ENCODE data around the gene ZCCHC7.

DNA sequence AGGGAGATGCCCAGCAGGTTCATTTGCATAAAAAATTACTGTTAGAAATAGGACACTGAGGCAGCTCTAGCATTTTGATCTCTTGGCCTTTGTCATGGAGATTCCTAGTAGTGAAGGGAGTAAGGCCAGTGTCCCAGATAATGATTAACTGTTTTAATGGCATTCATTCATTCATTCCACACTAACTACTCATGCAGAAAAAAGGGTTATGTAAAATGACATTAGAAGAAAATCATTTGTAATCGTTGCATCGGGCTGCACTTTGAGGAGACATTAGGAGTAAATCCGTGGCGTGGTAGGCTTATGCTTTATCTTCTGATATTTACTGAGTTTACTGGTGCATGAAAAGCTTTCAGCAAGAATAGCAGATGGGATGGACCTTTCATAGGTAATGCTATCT, 219.5 kb downstream of the ZCCHC7 start:
- TF ChIP-seq, protein P1, sequence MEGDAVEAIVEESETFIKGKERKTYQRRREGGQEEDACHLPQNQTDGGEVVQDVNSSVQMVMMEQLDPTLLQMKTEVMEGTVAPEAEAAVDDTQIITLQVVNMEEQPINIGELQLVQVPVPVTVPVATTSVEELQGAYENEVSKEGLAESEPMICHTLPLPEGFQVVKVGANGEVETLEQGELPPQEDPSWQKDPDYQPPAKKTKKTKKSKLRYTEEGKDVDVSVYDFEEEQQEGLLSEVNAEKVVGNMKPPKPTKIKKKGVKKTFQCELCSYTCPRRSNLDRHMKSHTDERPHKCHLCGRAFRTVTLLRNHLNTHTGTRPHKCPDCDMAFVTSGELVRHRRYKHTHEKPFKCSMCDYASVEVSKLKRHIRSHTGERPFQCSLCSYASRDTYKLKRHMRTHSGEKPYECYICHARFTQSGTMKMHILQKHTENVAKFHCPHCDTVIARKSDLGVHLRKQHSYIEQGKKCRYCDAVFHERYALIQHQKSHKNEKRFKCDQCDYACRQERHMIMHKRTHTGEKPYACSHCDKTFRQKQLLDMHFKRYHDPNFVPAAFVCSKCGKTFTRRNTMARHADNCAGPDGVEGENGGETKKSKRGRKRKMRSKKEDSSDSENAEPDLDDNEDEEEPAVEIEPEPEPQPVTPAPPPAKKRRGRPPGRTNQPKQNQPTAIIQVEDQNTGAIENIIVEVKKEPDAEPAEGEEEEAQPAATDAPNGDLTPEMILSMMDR (IDR thresholded peaks at IDR 0.05 in 2 of 3, conservative IDR thresholded peaks at IDR 0.05 in 1 of 3; ENCODE audit: control insufficient read depth in 2 of 3, extremely low read depth in 1 of 3, insufficient read depth in 1 of 3, low read depth in 3 of 3, low read length in 3 of 3) = no peak
- TF ChIP-seq, protein P2, sequence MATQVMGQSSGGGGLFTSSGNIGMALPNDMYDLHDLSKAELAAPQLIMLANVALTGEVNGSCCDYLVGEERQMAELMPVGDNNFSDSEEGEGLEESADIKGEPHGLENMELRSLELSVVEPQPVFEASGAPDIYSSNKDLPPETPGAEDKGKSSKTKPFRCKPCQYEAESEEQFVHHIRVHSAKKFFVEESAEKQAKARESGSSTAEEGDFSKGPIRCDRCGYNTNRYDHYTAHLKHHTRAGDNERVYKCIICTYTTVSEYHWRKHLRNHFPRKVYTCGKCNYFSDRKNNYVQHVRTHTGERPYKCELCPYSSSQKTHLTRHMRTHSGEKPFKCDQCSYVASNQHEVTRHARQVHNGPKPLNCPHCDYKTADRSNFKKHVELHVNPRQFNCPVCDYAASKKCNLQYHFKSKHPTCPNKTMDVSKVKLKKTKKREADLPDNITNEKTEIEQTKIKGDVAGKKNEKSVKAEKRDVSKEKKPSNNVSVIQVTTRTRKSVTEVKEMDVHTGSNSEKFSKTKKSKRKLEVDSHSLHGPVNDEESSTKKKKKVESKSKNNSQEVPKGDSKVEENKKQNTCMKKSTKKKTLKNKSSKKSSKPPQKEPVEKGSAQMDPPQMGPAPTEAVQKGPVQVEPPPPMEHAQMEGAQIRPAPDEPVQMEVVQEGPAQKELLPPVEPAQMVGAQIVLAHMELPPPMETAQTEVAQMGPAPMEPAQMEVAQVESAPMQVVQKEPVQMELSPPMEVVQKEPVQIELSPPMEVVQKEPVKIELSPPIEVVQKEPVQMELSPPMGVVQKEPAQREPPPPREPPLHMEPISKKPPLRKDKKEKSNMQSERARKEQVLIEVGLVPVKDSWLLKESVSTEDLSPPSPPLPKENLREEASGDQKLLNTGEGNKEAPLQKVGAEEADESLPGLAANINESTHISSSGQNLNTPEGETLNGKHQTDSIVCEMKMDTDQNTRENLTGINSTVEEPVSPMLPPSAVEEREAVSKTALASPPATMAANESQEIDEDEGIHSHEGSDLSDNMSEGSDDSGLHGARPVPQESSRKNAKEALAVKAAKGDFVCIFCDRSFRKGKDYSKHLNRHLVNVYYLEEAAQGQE (IDR thresholded peaks at IDR 0.05; ENCODE audit: low read depth, low read length) = no peak
- no peak for TF ChIP-seq ZNF384 (IDR thresholded peaks at IDR 0.05; ENCODE audit: borderline replicate concordance, low read depth, low read length)
- no peak for TF ChIP-seq CHD2 (IDR thresholded peaks at IDR 0.05; ENCODE audit: borderline replicate concordance, low read depth, low read length)
- TF ChIP-seq, protein P3, sequence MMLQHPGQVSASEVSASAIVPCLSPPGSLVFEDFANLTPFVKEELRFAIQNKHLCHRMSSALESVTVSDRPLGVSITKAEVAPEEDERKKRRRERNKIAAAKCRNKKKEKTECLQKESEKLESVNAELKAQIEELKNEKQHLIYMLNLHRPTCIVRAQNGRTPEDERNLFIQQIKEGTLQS (IDR thresholded peaks at IDR 0.05; ENCODE audit: borderline replicate concordance, extremely low read depth, low read depth, low read length) = no peak
- TF ChIP-seq NFYB (IDR thresholded peaks at IDR 0.05; ENCODE audit: insufficient read depth, low read depth, low read length) = no peak
- TF ChIP-seq TCF12 (IDR thresholded peaks at IDR 0.05; ENCODE audit: low read depth, low read length) = no peak

Data from GM12878 (cell line).